Lower leg skin (tissue), 3 donors: ENCODE measurements around the gene HOXB9.

Experiments used
- POLR2A ChIP-seq, 2 donors: fragments of 450-650 bp; IDR thresholded peaks; one replicate each; pipeline ENCODE4 v1.6.1; 2016 to 2017; ENCODE audit warnings: antibody characterized with exemption in 2 of 2, mild to moderate bottlenecking in 1 of 2, moderate library complexity in 1 of 2
- TF ChIP-seq, protein P1 (sequence below), 3 donors: fragments of 450-650 bp; IDR thresholded peaks; one replicate each; pipeline ENCODE4 v1.5.1; 2016; ENCODE audit warnings: antibody characterized with exemption in 3 of 3, mild to moderate bottlenecking in 3 of 3, moderate library complexity in 2 of 3

DNA sequence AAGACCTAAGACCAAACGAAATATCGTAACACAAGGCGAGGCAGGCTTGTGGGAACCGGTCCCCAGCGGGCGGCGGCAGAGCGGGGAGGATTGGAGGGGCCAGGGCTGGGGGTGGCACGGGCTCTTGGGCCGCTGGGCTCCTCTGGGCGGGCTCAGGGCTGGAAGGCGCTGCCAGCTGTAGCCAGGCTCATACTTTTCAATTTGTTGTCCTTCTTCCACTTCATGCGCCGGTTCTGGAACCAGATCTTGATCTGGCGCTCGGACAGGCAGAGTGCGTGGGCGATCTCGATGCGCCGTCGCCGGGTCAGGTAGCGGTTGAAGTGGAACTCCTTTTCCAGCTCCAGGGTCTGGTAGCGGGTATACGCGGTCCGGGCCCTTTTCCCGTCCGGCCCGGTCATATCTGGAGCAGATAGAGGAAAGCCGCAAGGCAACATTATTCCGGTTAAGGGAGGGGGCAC is 34.1 kb downstream of the HOXB9 start:
- TF ChIP-seq, protein P1, sequence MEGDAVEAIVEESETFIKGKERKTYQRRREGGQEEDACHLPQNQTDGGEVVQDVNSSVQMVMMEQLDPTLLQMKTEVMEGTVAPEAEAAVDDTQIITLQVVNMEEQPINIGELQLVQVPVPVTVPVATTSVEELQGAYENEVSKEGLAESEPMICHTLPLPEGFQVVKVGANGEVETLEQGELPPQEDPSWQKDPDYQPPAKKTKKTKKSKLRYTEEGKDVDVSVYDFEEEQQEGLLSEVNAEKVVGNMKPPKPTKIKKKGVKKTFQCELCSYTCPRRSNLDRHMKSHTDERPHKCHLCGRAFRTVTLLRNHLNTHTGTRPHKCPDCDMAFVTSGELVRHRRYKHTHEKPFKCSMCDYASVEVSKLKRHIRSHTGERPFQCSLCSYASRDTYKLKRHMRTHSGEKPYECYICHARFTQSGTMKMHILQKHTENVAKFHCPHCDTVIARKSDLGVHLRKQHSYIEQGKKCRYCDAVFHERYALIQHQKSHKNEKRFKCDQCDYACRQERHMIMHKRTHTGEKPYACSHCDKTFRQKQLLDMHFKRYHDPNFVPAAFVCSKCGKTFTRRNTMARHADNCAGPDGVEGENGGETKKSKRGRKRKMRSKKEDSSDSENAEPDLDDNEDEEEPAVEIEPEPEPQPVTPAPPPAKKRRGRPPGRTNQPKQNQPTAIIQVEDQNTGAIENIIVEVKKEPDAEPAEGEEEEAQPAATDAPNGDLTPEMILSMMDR (IDR thresholded peaks at IDR 0.05): no peak
- TF ChIP-seq POLR2A (IDR thresholded peaks at IDR 0.05): no peak
